Heart left ventricle (tissue), 16 donors: ENCODE measurements around the gene CYP21A2. TPM values are rescaled to one million over a fixed set of nuclear protein-coding genes. Genes with fewer than 3 reads are reported as not detected.
A peak's percentile ranks its signal among the peaks of the same experiment; 100 is the strongest.
"Not testable (repeated sequence)": the region's sequence is repeated elsewhere in the genome, so short reads cannot be mapped to it uniquely, and the experiment has no call there.

Source experiments
- ATAC-seq, 4 donors: fragments of 200-7000 bp; cut with Tn5 transposase; one replicate each; pipeline ENCODE4 v1.9.1; 2020 to 2022; ENCODE audit warnings: moderate library complexity in 4 of 4, mild to moderate bottlenecking in 3 of 4, moderate number of reproducible peaks in 1 of 4
- DNase-seq, 5 donors: peaks; one replicate each; pipeline ENCODE4 v3.0.0-alpha.2; 2020
- H3K27ac ChIP-seq, 12 donors: fragments of 200-600 bp; sonication (generic) in 4 of 12; one replicate each; pipeline versions ENCODE4 v1.5.0 to v1.8.0; 2016 to 2022; ENCODE audit warnings: mild to moderate bottlenecking in 2 of 12
- H3K27me3 ChIP-seq, 9 donors: fragments of 200-600 bp; sonication (generic) in 2 of 9; one replicate each; pipeline versions ENCODE4 v1.5.1 to v1.8.0; 2016 to 2022; ENCODE audit warnings: mild to moderate bottlenecking in 3 of 9
- H3K36me3 ChIP-seq, 9 donors: fragments of 200-600 bp; sonication (generic) in 2 of 9; one replicate each; pipeline versions ENCODE4 v1.5.0 to v1.8.0; 2018 to 2022; ENCODE audit warnings: mild to moderate bottlenecking in 2 of 9
- H3K4me1 ChIP-seq, 12 donors: fragments of 200-600 bp; sonication (generic) in 4 of 12; one replicate each; pipeline versions ENCODE4 v1.5.0 to v1.8.0; 2016 to 2022; ENCODE audit warnings: mild to moderate bottlenecking in 3 of 12
- H3K4me3 ChIP-seq, 12 donors: fragments of 200-600 bp; sonication (generic) in 4 of 12; one replicate each; pipeline versions ENCODE4 v1.5.0 to v1.8.0; 2017 to 2022; ENCODE audit warnings: mild to moderate bottlenecking in 9 of 12, moderate library complexity in 4 of 12
- H3K9me3 ChIP-seq, 12 donors: fragments of 200-600 bp; sonication (generic) in 4 of 12; one replicate each; pipeline versions ENCODE4 v1.5.0 to v1.8.0; 2016 to 2022; ENCODE audit warnings: mild to moderate bottlenecking in 1 of 12
- CTCF ChIP-seq, 12 donors: fragments of 200-600 bp; sonication (generic) in 4 of 12; IDR thresholded peaks; one replicate each; pipeline versions ENCODE4 v1.5.0 to v1.8.0; 2018 to 2022; ENCODE audit warnings: antibody characterized with exemption in 12 of 12, mild to moderate bottlenecking in 5 of 12
- POLR2A ChIP-seq, 2 donors: fragments of 450-650 bp; IDR thresholded peaks; one replicate each; pipeline ENCODE4 v1.6.1; 2017; ENCODE audit warnings: antibody characterized with exemption in 2 of 2, mild to moderate bottlenecking in 2 of 2, moderate library complexity in 2 of 2
- WGBS, 4 donors: extraction: QIAGEN DNeasy Blood & Tissue Kit in 2 of 4; methylation state at CpG; one replicate each; pipeline versions ENCODE4 v1.1.5 to v1.1.7; 2013 to 2018; 5-methylcytosine and 5-hydroxymethylcytosine counted together
- intact Hi-C, 10 donors: fragments of 100-400 bp; cut with DNase I; formaldehyde crosslinking; loops; one replicate each; pipeline versions ENCODE4 v1.11.1 to v1.14.2; 2022
- polyA plus RNA-seq, 2 donors: library from polyadenylated mRNA; stranded (reverse); fragments of 200-250 nt; gene quantifications; one replicate each; pipeline ENCODE4 v1.2.3, GENCODE V29; 2013
- total RNA-seq, 9 donors: library from RNA; depleted of rRNA in 2 of 9; stranded (reverse); fragments of >200 nt in 2 of 9; fragmentation: NEBNext Ultra II Directional in 3 of 9; extraction: Animal tissue kit (Norgen Biotek cat#: 25700) in 3 of 9; gene quantifications; one replicate each; pipeline versions ENCODE4 v1.1.0 to v1.2.4, GENCODE V29; 2016 to 2023
- donor health status: ischemic (EF 13 %, LVEDD 7.1; RV severe dilation, severe dysfunction).
- donor health status: healthy with polysubstance abuse.
- donor health status: DM: no; HTN: yes; CAD: no.
- donor health status: DM: no; HTN: no; CAD: no.
- donor health status: ischemic (EF 25% LVEDD 6.9; RV normal size, moderate dysfunction).
- donor health status: ischemic (EF 25% LVEDD 5.7; RV mildly dilated, moderate dysfunction).
- donor health status: healthy.
- donor health status: DM: yes; HTN: yes; CAD: no.
- donor health status: ischemic (EF 35%, LVEDD 5.7; RV mildly dilated, moderate dysfunction).
- donor health status: nonischemic (EF 11% LVEDD 7.7; RV severe dilation, severe dysfunction).
- donor health status: DM: yes; HTN: yes; CAD: no.
- donor health status: PGD.
- donor health status: ischemic (EF 29% LVEDD 5.4; RV normal size, mild dysfunction).
- donor health status: nonischemic (EF 23%, LVEDD 6.1; RV moderate dilation, normal function).

Gene CYP21A2
- total and polyA plus RNA-seq, 11 donors: 0.11 to 3.0 (median 0.69) TPM; not detected in 2

- not testable (repeated sequence) for H3K9me3 ChIP-seq, H3K27me3 ChIP-seq, ATAC-seq, H3K27ac ChIP-seq, H3K4me3 ChIP-seq
- H3K36me3 ChIP-seq: peaks cover 0 to 42% (median 10%) of the 10 kb centered on the region in 9 donors
- intact Hi-C loops: loop anchor here in 2 of 10 donors (10.0 kb wide), 2 partner anchors 70 to 110 kb away; partner anchors contain the start of genes PPT2 (in 1 of the 2) and PRRT1 (in 1 of the 2)
- H3K4me1 ChIP-seq: peaks cover 0 to 34% (median 24%) of the 10 kb centered on the region in 12 donors
- DNase-seq: peak in 1 of 5 donors; percentile 18
- 85 to 93% (median 91%) methylated on average over 5 to 13 of the region's 18 CpGs for WGBS, 4 donors
Observed at GRCh38 chr6:32044916-32045315, 6.7 kb downstream of the CYP21A2 start.

GRCh38 chr6:32045811-32046449 is 7.7 kb downstream of the CYP21A2 start:
- Histone ChIP-seq H3K4me3 (no peak overlapping the region), H3K27ac (peak overlapping the region in 11 of 12 donors; percentile 53 to 88 (median 75)), H3K9me3 (no peaks in the 10 kb centered on the region), H3K4me1 (peaks cover 0 to 34% (median 24%) of the 10 kb centered on the region in 12 donors), H3K36me3 (peaks cover 0 to 43% (median 10%) of the 10 kb centered on the region in 9 donors), H3K27me3 (no peaks in the 10 kb centered on the region)
- TF ChIP-seq CTCF (IDR thresholded peaks at IDR 0.05): no peak
- no peak for TF ChIP-seq POLR2A (IDR thresholded peaks at IDR 0.05)
- intact Hi-C loops: loop anchor here in 2 of 10 donors (2.0 to 10.0 kb wide), 3 partner anchors 67 to 109 kb away; partner anchors contain the start of genes PPT2 (in 1 of the 2) and PRRT1 (in 1 of the 2)
- peak in 2 of 4 donors; percentile 5 to 10 for ATAC-seq
- WGBS, 4 donors: 72 to 77% (median 76%) methylated on average over 20 to 22 of the region's 22 CpGs
- DNase-seq: peak in 2 of 5 donors; percentile 32 to 34

GRCh38 chr6:32046450-32047083 is 8.4 kb downstream of the CYP21A2 start:
- peaks cover 0 to 34% (median 24%) of the 10 kb centered on the region in 12 donors for H3K4me1 ChIP-seq
- peaks cover 0 to 47% (median 10%) of the 10 kb centered on the region in 9 donors for H3K36me3 ChIP-seq
- 19 to 47% (median 39%) methylated on average over 9 to 14 of the region's 14 CpGs for WGBS, 4 donors
- intact Hi-C loops: loop anchor here in 2 of 10 donors (2.0 to 10.0 kb wide), 3 partner anchors 66 to 108 kb away; partner anchors contain the start of genes PPT2 (in 1 of the 2) and PRRT1 (in 1 of the 2)
- TF ChIP-seq POLR2A (IDR thresholded peaks at IDR 0.05) (no peak), CTCF (IDR thresholded peaks at IDR 0.05) (no peak)
- ATAC-seq: peak; percentile 4 to 46 (median 31)
- H3K4me3 ChIP-seq: no peak overlapping the region
- H3K9me3 ChIP-seq: no peaks in the 10 kb centered on the region
- no peaks in the 10 kb centered on the region for H3K27me3 ChIP-seq
- H3K27ac ChIP-seq: peak overlapping the region in 11 of 12 donors; percentile 53 to 88 (median 75)
- peak; percentile 41 to 76 (median 69) for DNase-seq

GRCh38 chr6:32047084-32047478 is 8.9 kb downstream of the CYP21A2 start:
- WGBS, 4 donors: 57 to 61% (median 60%) methylated on average over 9 to 11 of the region's 11 CpGs
- intact Hi-C loops: loop anchor here in 2 of 10 donors (2.0 to 10.0 kb wide), 3 partner anchors 66 to 108 kb away; partner anchors contain the start of genes PPT2 (in 1 of the 2) and PRRT1 (in 1 of the 2)
- Histone ChIP-seq H3K4me3 (no peak overlapping the region), H3K4me1 (peaks cover 0 to 34% (median 24%) of the 10 kb centered on the region in 12 donors), H3K36me3 (peaks cover 0 to 53% (median 10%) of the 10 kb centered on the region in 9 donors), H3K27ac (peak overlapping the region in 11 of 12 donors; percentile 53 to 88 (median 75)), H3K27me3 (no peaks in the 10 kb centered on the region), H3K9me3 (no peaks in the 10 kb centered on the region)
- ATAC-seq: peak; percentile 42 to 74 (median 72)
- TF ChIP-seq POLR2A (IDR thresholded peaks at IDR 0.05) (no peak), CTCF (IDR thresholded peaks at IDR 0.05) (no peak)
- DNase-seq: peak in 4 of 5 donors; percentile 43 to 72 (median 61)
